H1 (cell line): Measurements from ENCODE around the gene RHOV. TPM values are rescaled to one million over a fixed set of nuclear protein-coding genes. Genes with fewer than 3 reads are reported as not detected.

Experiments
- CTCF ChIA-PET: fragments of 300-600 bp; sonication (Branson Sonifier 250); formaldehyde crosslinking; loops from one replicate; lab custom pipeline; 2021; ENCODE audit not compliant: partially characterized antibody; lab: Charles Lee
- POLR2A ChIA-PET: fragments of 300-600 bp; sonication (Branson Sonifier 250); formaldehyde crosslinking; loops from one replicate; lab custom pipeline; 2021; ENCODE audit warnings: inconsistent platforms; ENCODE audit not compliant: partially characterized antibody; lab: Charles Lee
- DNase-seq, 2 experiments: peaks; one replicate each; pipeline versions ENCODE4 v3.0.0 to v3.0.0-alpha.2; 2010 to 2022; ENCODE audit warnings: low spot score in 2 of 2, low read depth in 1 of 2, mixed read lengths in 1 of 2
- FAIRE-seq: peaks from 2 replicates; lab custom pipeline; 2011; peaks lifted over from hg19 to GRCh38; lab: Jason Lieb, UNC
- H2AFZ ChIP-seq: 2 replicates; pipeline ENCODE4 v1.8.1; 2012; ENCODE audit warnings: low read length, inconsistent platforms
- H2AK5ac ChIP-seq: 2 replicates; pipeline ENCODE4 v1.6.1; 2013; ENCODE audit warnings: low read depth, low read length
- H2BK120ac ChIP-seq: replicated peaks from 2 replicates; pipeline ENCODE3; 2013; ENCODE audit warnings: low read depth, low read length, inconsistent platforms
- H2BK12ac ChIP-seq: 2 replicates; pipeline ENCODE4 v1.6.1; 2013; ENCODE audit warnings: low read depth, low read length
- H2BK15ac ChIP-seq: 2 replicates; pipeline ENCODE4 v1.6.1; 2013; ENCODE audit warnings: low read length
- H2BK20ac ChIP-seq: 2 replicates; pipeline ENCODE4 v1.6.1; 2013; ENCODE audit warnings: low read length
- H2BK5ac ChIP-seq: 2 replicates; pipeline ENCODE4 v1.6.1; 2013; ENCODE audit warnings: low read depth, low read length
- H3K14ac ChIP-seq: 2 replicates; pipeline ENCODE4 v1.6.1; 2013; ENCODE audit warnings: inconsistent platforms; ENCODE audit not compliant: insufficient read length
- H3K18ac ChIP-seq: 2 replicates; pipeline ENCODE4 v1.6.1; 2013; ENCODE audit warnings: low read length; ENCODE audit errors: extremely low read depth
- H3K23ac ChIP-seq: 2 replicates; pipeline ENCODE4 v1.6.1; 2013; ENCODE audit warnings: inconsistent platforms; ENCODE audit not compliant: insufficient read length
- H3K23me2 ChIP-seq: 2 replicates; pipeline ENCODE4 v1.6.1; 2013; ENCODE audit warnings: low read depth, low read length
- H3K27ac ChIP-seq: 2 replicates; pipeline ENCODE4 v1.6.1; 2011; ENCODE audit warnings: low read depth, low read length, inconsistent platforms
- H3K27me3 ChIP-seq, 4 experiments: replicated peaks in 1 of 4; 1 replicate in 1 of 4; 2 replicates in 3 of 4; pipeline versions ENCODE4 v1.6.1 to v1.8.1; 2011 to 2013; ENCODE audit warnings: low read length in 3 of 4, mild to moderate bottlenecking in 3 of 4, inconsistent platforms in 2 of 4, mixed read lengths in 2 of 4, moderate library complexity in 1 of 4; ENCODE audit not compliant: control insufficient read depth in 3 of 4, insufficient read depth in 3 of 4; ENCODE audit errors: extremely low read depth in 1 of 4
- H3K36me3 ChIP-seq, 4 experiments: 2 replicates each; pipeline versions ENCODE4 v1.6.1 to v1.8.1; 2011 to 2013; ENCODE audit warnings: mild to moderate bottlenecking in 4 of 4, low read length in 3 of 4, moderate library complexity in 2 of 4, control low read depth in 1 of 4, inconsistent platforms in 1 of 4; ENCODE audit not compliant: insufficient read depth in 4 of 4, control insufficient read depth in 2 of 4
- H3K4ac ChIP-seq: replicated peaks from 2 replicates; pipeline ENCODE3; 2013; ENCODE audit warnings: low read length, low read depth, mixed read lengths, inconsistent platforms; ENCODE audit not compliant: insufficient read length
- H3K4me1 ChIP-seq, 4 experiments: replicated peaks in 1 of 4; 1 replicate in 1 of 4; 2 replicates in 3 of 4; pipeline versions ENCODE4 v1.6.1 to v1.8.1; 2011 to 2013; ENCODE audit warnings: low read length in 3 of 4, inconsistent platforms in 2 of 4, mixed read lengths in 1 of 4; ENCODE audit not compliant: insufficient read depth in 4 of 4, control insufficient read depth in 3 of 4
- H3K4me2 ChIP-seq, 2 experiments: 2 replicates each; pipeline versions ENCODE4 v1.6.1 to v1.8.1; 2011 to 2013; ENCODE audit warnings: low read depth in 2 of 2, low read length in 2 of 2, control low read depth in 1 of 2, inconsistent platforms in 1 of 2, mild to moderate bottlenecking in 1 of 2; ENCODE audit not compliant: insufficient read depth in 1 of 2
- H3K4me3 ChIP-seq, 4 experiments: fragments of 200-600, 300-600 bp in 1 of 4; sonication (generic), shearing (Covaris generic), sonication (Bioruptor Twin) in 1 of 4; 2 replicates each; pipeline versions ENCODE4 v1.5.1 to v1.8.1; 2011 to 2016; ENCODE audit warnings: low read length in 4 of 4, low read depth in 3 of 4, control low read depth in 2 of 4, inconsistent platforms in 2 of 4, mild to moderate bottlenecking in 2 of 4, mixed read lengths in 1 of 4, moderate library complexity in 1 of 4; ENCODE audit not compliant: insufficient read depth in 2 of 4; ENCODE audit errors: extremely low read depth in 1 of 4
- H3K56ac ChIP-seq: replicated peaks from 2 replicates; pipeline ENCODE3; 2013; ENCODE audit warnings: low read depth, mild to moderate bottlenecking, mixed read lengths, low read length, inconsistent platforms; ENCODE audit not compliant: insufficient read length
- H3K79me1 ChIP-seq: 2 replicates; pipeline ENCODE4 v1.6.1; 2013; ENCODE audit warnings: low read depth, low read length, control low read depth
- H3K79me2 ChIP-seq, 2 experiments: 2 replicates each; pipeline versions ENCODE4 v1.6.1 to v1.8.1; 2012 to 2013; ENCODE audit warnings: low read length in 2 of 2, mild to moderate bottlenecking in 2 of 2, inconsistent platforms in 1 of 2; ENCODE audit not compliant: insufficient read depth in 2 of 2, control insufficient read depth in 1 of 2
- H3K9ac ChIP-seq, 4 experiments: replicated peaks in 1 of 4; 1 replicate in 1 of 4; 2 replicates in 3 of 4; pipeline versions ENCODE4 v1.6.1 to v1.8.1; 2011 to 2013; ENCODE audit warnings: low read depth in 3 of 4, low read length in 3 of 4, control low read depth in 2 of 4, mild to moderate bottlenecking in 2 of 4, moderate library complexity in 2 of 4, inconsistent platforms in 1 of 4; ENCODE audit errors: extremely low read depth in 1 of 4
- H3K9me3 ChIP-seq, 2 experiments: 2 replicates each; pipeline versions ENCODE4 v1.6.1 to v1.8.1; 2012 to 2013; ENCODE audit warnings: mild to moderate bottlenecking in 2 of 2, moderate library complexity in 2 of 2, control low read depth in 1 of 2, inconsistent platforms in 1 of 2, low read depth in 1 of 2, low read length in 1 of 2, mixed read lengths in 1 of 2; ENCODE audit not compliant: insufficient read depth in 2 of 2
- H4K20me1 ChIP-seq, 2 experiments: replicated peaks in 1 of 2; 2 replicates each; pipeline versions ENCODE3 to v1.8.1; 2011 to 2013; ENCODE audit warnings: inconsistent platforms in 2 of 2, low read length in 2 of 2, mild to moderate bottlenecking in 1 of 2; ENCODE audit not compliant: insufficient read depth in 2 of 2, control insufficient read depth in 1 of 2
- H4K5ac ChIP-seq: 2 replicates; pipeline ENCODE4 v1.6.1; 2013; ENCODE audit warnings: low read length, low read depth, mixed read lengths, inconsistent platforms; ENCODE audit not compliant: insufficient read length
- H4K8ac ChIP-seq: 2 replicates; pipeline ENCODE4 v1.8.0; 2013; ENCODE audit warnings: mild to moderate bottlenecking, moderate library complexity, low read length, inconsistent platforms; ENCODE audit not compliant: insufficient read depth; ENCODE audit errors: extremely low read depth
- H4K91ac ChIP-seq: replicated peaks from 2 replicates; pipeline ENCODE3; 2013; ENCODE audit warnings: low read length, mixed read lengths, inconsistent platforms; ENCODE audit not compliant: insufficient read length
- CBX5 ChIP-seq: fragments of 300-800, 300-1000 bp; sonication (generic); IDR thresholded peaks from 2 replicates; pipeline ENCODE4 v1.7.1; 2016; ENCODE audit warnings: antibody characterized with exemption, low read length, low read depth
- CTBP2 ChIP-seq: IDR thresholded peaks from 2 replicates; pipeline ENCODE4 v1.7.0; 2011; ENCODE audit warnings: borderline replicate concordance, mild to moderate bottlenecking, moderate library complexity, mixed read lengths, low read length; ENCODE audit not compliant: insufficient read depth, insufficient read length
- E2F6 ChIP-seq: IDR thresholded peaks from 2 replicates; pipeline ENCODE4 v1.6.1; 2012; ENCODE audit warnings: inconsistent platforms
- GTF2F1 ChIP-seq: IDR thresholded peaks from 2 replicates; pipeline ENCODE4 v1.6.1; 2012; ENCODE audit warnings: low read depth, low read length, improper control_type of control experiment, borderline replicate concordance
- JUND ChIP-seq: IDR thresholded peaks from 2 replicates; pipeline ENCODE4 v1.6.1; 2011; ENCODE audit warnings: mild to moderate bottlenecking, improper control_type of control experiment, low read length
- KDM1A ChIP-seq: fragments of 200-600, 300-600 bp; sonication (generic); IDR thresholded peaks from 2 replicates; pipeline ENCODE4 v1.7.1; 2016; ENCODE audit warnings: mild to moderate bottlenecking, low read length, borderline replicate concordance
- KDM4A ChIP-seq: IDR thresholded peaks from one replicate; pipeline ENCODE4 v1.7.1; 2012; ENCODE audit warnings: low read depth, mild to moderate bottlenecking, moderate library complexity, low read length, inconsistent platforms; ENCODE audit not compliant: severe bottlenecking
- POLR2A ChIP-seq, 2 experiments: IDR thresholded peaks; 1 replicate in 1 of 2; 2 replicates in 1 of 2; pipeline ENCODE4 v1.6.1; 2011; ENCODE audit warnings: low read depth in 2 of 2, low read length in 2 of 2, mild to moderate bottlenecking in 2 of 2; ENCODE audit errors: control extremely low read depth in 1 of 2
- RAD21 ChIP-seq, 2 experiments: IDR thresholded peaks in 1 of 2; conservative IDR thresholded peaks in 1 of 2; 2 replicates each; pipeline ENCODE4 v1.6.1; 2011; ENCODE audit warnings: low read depth in 2 of 2, low read length in 2 of 2, improper control_type of control experiment in 1 of 2, inconsistent platforms in 1 of 2, mild to moderate bottlenecking in 1 of 2, moderate library complexity in 1 of 2
- SP1 ChIP-seq: IDR thresholded peaks from 2 replicates; pipeline ENCODE4 v1.6.1; 2011; ENCODE audit warnings: low read depth, low read length
- SP2 ChIP-seq: IDR thresholded peaks from 2 replicates; pipeline ENCODE4 v1.6.1; 2012; ENCODE audit warnings: mild to moderate bottlenecking, low read length, inconsistent platforms
- TBP ChIP-seq: IDR thresholded peaks from 2 replicates; pipeline ENCODE4 v1.6.1; 2011; ENCODE audit warnings: low read depth, low read length, improper control_type of control experiment
- TEAD4 ChIP-seq: IDR thresholded peaks from 2 replicates; pipeline ENCODE4 v1.6.1; 2012; ENCODE audit warnings: low read depth, low read length, inconsistent platforms, mixed read lengths
- ZNF274 ChIP-seq: IDR thresholded peaks from 2 replicates; pipeline ENCODE4 v1.7.0; 2012; ENCODE audit warnings: low read length, borderline replicate concordance; ENCODE audit errors: extremely low read depth
- polyA plus RNA-seq, 7 experiments: library from polyadenylated mRNA; depleted of rRNA in 3 of 7; stranded (reverse) in 5 of 7; unstranded in 2 of 7; fragments of >200 nt in 5 of 7; fragments of 200-250 nt in 2 of 7; gene quantifications; 1 replicate in 5 of 7; 2 replicates in 1 of 7; 4 replicates in 1 of 7; pipeline versions ENCODE4 v1.2.1 to v1.2.3, GENCODE V29; 2011 to 2013; ENCODE audit warnings: missing spikeins in 2 of 7, mixed read lengths in 2 of 7
- total RNA-seq: library from RNA; stranded (reverse); fragmentation: NEBNext Ultra II Directional; extraction: Animal tissue kit (Norgen Biotek cat#: 25700); gene quantifications from 2 replicates; pipeline ENCODE4 v1.2.1, GENCODE V29; 2021

Gene RHOV
- total and polyA plus RNA-seq, 2 of the 8 experiments (the other 6 are each of a cell fraction or from before 2014, with no cell fraction given) = 1.5 to 2.7 TPM

- DNase-seq = no peak
- POLR2A ChIA-PET = interaction anchor here (0.8 to 2.8 kb wide), 11 partner anchors 10 to 95 kb away, joined by 3 to 17 read pairs (median 3); partner anchors contain the start of gene GCHFR
- H3K4me2 ChIP-seq = peak overlapping the region; percentile 36 to 85; a peak in 2 of 4 replicates
- TF ChIP-seq CTBP2 = no peak
- no peak for TF ChIP-seq SP2
- no peak for TF ChIP-seq JUND
- no peak for TF ChIP-seq KDM4A
- no peak for TF ChIP-seq TEAD4
- TF ChIP-seq ZNF274 = no peak
- no peak for TF ChIP-seq KDM1A
- no peak for TF ChIP-seq RAD21 (IDR thresholded peaks at IDR 0.05 in 1 of 2, conservative IDR thresholded peaks at IDR 0.05 in 1 of 2; ENCODE audit: low read depth in 2 of 2, low read length in 2 of 2)
- TF ChIP-seq TBP = no peak
- TF ChIP-seq POLR2A (IDR thresholded peaks at IDR 0.05; ENCODE audit: control extremely low read depth in 1 of 2, low read depth in 2 of 2, low read length in 2 of 2) = no peak
- no peak for TF ChIP-seq CBX5
- no peak for TF ChIP-seq GTF2F1
- TF ChIP-seq E2F6 = no peak
- no peak for TF ChIP-seq SP1
Measured at GRCh38 chr15:40846841-40847222, 27.2 kb downstream of the RHOV start.

More at GRCh38 chr15:40846841-40847222, 27.2 kb downstream of the RHOV start:
- Histone ChIP-seq H3K4me1 (peaks cover 0 to 26% (median 15%) of the 10 kb centered on the region in 4 experiments; a peak in 6 of 7 replicates), H3K56ac (no peak overlapping the region), H4K20me1 (peaks cover 7 to 21% of the 10 kb centered on the region in 2 experiments), H3K23me2 (peaks cover 13% of the 10 kb centered on the region), H3K9me3 (no peaks in the 10 kb centered on the region), H4K5ac (no peak overlapping the region), H3K23ac (no peak overlapping the region), H2AK5ac (peak overlapping the region; percentile 93; the same call in 1 of the 2 replicates), H3K14ac (no peak overlapping the region), H2BK12ac (no peak overlapping the region), H3K9ac (peak overlapping the region in 1 of 4 experiments; percentile 33; a peak in 1 of 7 replicates), H3K4me3 (peak overlapping the region in 1 of 4 experiments; percentile 84; a peak in 2 of 8 replicates), H2BK120ac (no peak overlapping the region), H2BK20ac (no peak overlapping the region), H2AFZ (no peak overlapping the region), H4K8ac (no peak overlapping the region), H2BK15ac (0 out of 2 replicates have a peak overlapping the region, but pooled peaks have one; percentile 31), H2BK5ac (no peak overlapping the region), H3K79me2 (peaks cover 0 to 53% of the 10 kb centered on the region in 2 experiments; a peak in 3 of 4 replicates), H3K18ac (no peak overlapping the region; the same call in 1 of the 2 replicates), H3K36me3 (peaks cover 3 to 25% (median 5%) of the 10 kb centered on the region in 4 experiments; a peak in 6 of 8 replicates), H4K91ac (no peak overlapping the region), H3K4ac (no peak overlapping the region), H3K27me3 (peaks cover 0 to 2% (median 0%) of the 10 kb centered on the region in 4 experiments; a peak in 1 of 7 replicates), H3K27ac (no peak overlapping the region), H3K79me1 (peaks cover 24% of the 10 kb centered on the region)
- no peak for FAIRE-seq
- CTCF ChIA-PET = interaction anchor here (0.6 to 14.5 kb wide), 13 partner anchors 10 to 167 kb away, joined by 3 to 157 read pairs (median 4); partner anchors contain the start of gene VPS18
